Ishikawa (cell line): ENCODE data around the gene PIGN.

Source experiments
- CEBPB ChIP-seq: IDR thresholded peaks from 2 replicates; pipeline ENCODE4 v1.6.1; 2012
- EGR1 ChIP-seq: IDR thresholded peaks from 2 replicates; pipeline ENCODE4 v1.6.1; 2012
- EP300 ChIP-seq: IDR thresholded peaks from 2 replicates; pipeline ENCODE4 v1.6.1; 2012; ENCODE audit warnings: borderline replicate concordance
- FOXM1 ChIP-seq: IDR thresholded peaks from 2 replicates; pipeline ENCODE4 v1.6.1; 2012; ENCODE audit warnings: low read depth, borderline replicate concordance
- TAF1 ChIP-seq: IDR thresholded peaks from 2 replicates; pipeline ENCODE4 v1.6.1; 2012; ENCODE audit warnings: low read depth, mild to moderate bottlenecking
- TEAD4 ChIP-seq: IDR thresholded peaks from 2 replicates; pipeline ENCODE4 v1.6.1; 2012
- YY1 ChIP-seq: IDR thresholded peaks from 2 replicates; pipeline ENCODE4 v1.6.1; 2012; ENCODE audit warnings: low read depth
- TF ChIP-seq, protein P1 (sequence below): IDR thresholded peaks from 2 replicates; pipeline ENCODE4 v1.6.1; 2012

DNA sequence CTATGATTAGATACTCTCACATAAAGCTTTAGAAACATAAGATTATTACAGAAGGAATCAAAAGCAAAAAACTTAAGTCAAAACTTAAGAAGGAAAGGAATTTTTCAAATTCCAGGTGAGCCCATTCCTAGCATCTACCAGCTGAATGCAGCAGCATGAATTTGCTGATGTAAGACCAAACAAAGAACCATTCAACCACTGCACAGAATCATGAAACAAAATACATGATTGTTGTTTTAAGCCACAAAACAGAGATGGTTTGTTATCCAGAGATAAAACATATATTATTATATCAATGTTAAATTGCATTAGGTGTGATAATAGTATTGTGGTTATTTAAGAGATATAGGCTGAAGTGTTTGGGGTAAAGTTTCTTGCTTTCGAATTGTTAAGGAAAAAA, 29.0 kb downstream of the PIGN start:
- TF ChIP-seq TAF1 = no peak
- TF ChIP-seq, protein P1, sequence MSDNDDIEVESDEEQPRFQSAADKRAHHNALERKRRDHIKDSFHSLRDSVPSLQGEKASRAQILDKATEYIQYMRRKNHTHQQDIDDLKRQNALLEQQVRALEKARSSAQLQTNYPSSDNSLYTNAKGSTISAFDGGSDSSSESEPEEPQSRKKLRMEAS = no peak
- TF ChIP-seq YY1 = no peak
- no peak for TF ChIP-seq EGR1
- TF ChIP-seq EP300 = no peak
- no peak for TF ChIP-seq CEBPB
- no peak for TF ChIP-seq TEAD4
- no peak for TF ChIP-seq FOXM1
